GM12872 (cell line): ENCODE data around the gene PACRGL.

ENCODE experiments used
- CTCF ChIP-seq: IDR thresholded peaks from 3 replicates; pipeline ENCODE4 v1.5.1; 2011; ENCODE audit warnings: low read depth, mild to moderate bottlenecking, low read length, moderate library complexity; ENCODE audit not compliant: insufficient read depth

PACRGL gene

GRCh38 chr4:20684852-20685763 is 15.2 kb upstream of the PACRGL start:
- TF ChIP-seq CTCF, result peak; percentile 32; the same call in 1 of the 3 replicates

- TF ChIP-seq CTCF, result no peak
Observed at GRCh38 chr4:20687864-20688263, 12.4 kb upstream of the PACRGL start.

- no peak for TF ChIP-seq CTCF
Observed at GRCh38 chr4:20696815-20697214, 3.4 kb upstream of the PACRGL start.

GRCh38 chr4:20698382-20698781 is 1.9 kb upstream of the PACRGL start:
- TF ChIP-seq CTCF, result no peak

GRCh38 chr4:20698820-20699219 is 1.4 kb upstream of the PACRGL start:
- TF ChIP-seq CTCF, result no peak

GRCh38 chr4:20711335-20711734 is 11.1 kb downstream of the PACRGL start:
- no peak for TF ChIP-seq CTCF

GRCh38 chr4:20723019-20723418 is 22.8 kb downstream of the PACRGL start:
- TF ChIP-seq CTCF, result no peak
